ENCODE data around the gene ADAMTSL3. TPM values are rescaled to one million over a fixed set of nuclear protein-coding genes. Genes with fewer than 3 reads are reported as not detected.
"Not testable (repeated sequence)": the region's sequence is repeated elsewhere in the genome, so short reads cannot be mapped to it uniquely, and the experiment has no call there.

Gene ADAMTSL3
- total RNA-seq, 1 donor from 2014 or later = 13.2 TPM

- no peak for DNase-seq (ENCODE audit: low spot score in 2 of 2, unreplicated experiment in 2 of 2)
- Mint-ChIP-seq H3K36me3 (peaks cover 4% of the 10 kb centered on the region), H3K27ac (peak overlapping the region; percentile 35), H3K9me3 (peaks cover 11% of the 10 kb centered on the region), H3K4me3 (no peak overlapping the region), H3K4me1 (peaks cover 11% of the 10 kb centered on the region), H3K27me3 (ENCODE audit: low read depth) (peaks cover 18% of the 10 kb centered on the region)
- TF ChIP-seq CTCF (IDR thresholded peaks at IDR 0.05; ENCODE audit: unreplicated experiment) = no peak
Measured at GRCh38 chr15:83747050-83747717, 93.3 kb downstream of the ADAMTSL3 start.

GRCh38 chr15:83747718-83748110, 93.8 kb downstream of the ADAMTSL3 start:
- H3K27me3 Mint-ChIP-seq (ENCODE audit: low read depth) = peaks cover 18% of the 10 kb centered on the region
- no peak for TF ChIP-seq CTCF (IDR thresholded peaks at IDR 0.05; ENCODE audit: unreplicated experiment)
- H3K9me3 Mint-ChIP-seq = peaks cover 9% of the 10 kb centered on the region
- H3K27ac Mint-ChIP-seq = no peak overlapping the region
- H3K4me3 Mint-ChIP-seq = no peak overlapping the region
- DNase-seq (ENCODE audit: low spot score in 2 of 2, unreplicated experiment in 2 of 2) = no peak
- H3K4me1 Mint-ChIP-seq = peaks cover 11% of the 10 kb centered on the region
- H3K36me3 Mint-ChIP-seq = peaks cover 4% of the 10 kb centered on the region

- Mint-ChIP-seq H3K27me3 (ENCODE audit: low read depth) (peaks cover 17% of the 10 kb centered on the region), H3K36me3 (peaks cover 9% of the 10 kb centered on the region), H3K27ac (no peak overlapping the region), H3K4me3 (no peak overlapping the region), H3K9me3 (peaks cover 15% of the 10 kb centered on the region), H3K4me1 (peaks cover 13% of the 10 kb centered on the region)
- no peak for TF ChIP-seq CTCF (IDR thresholded peaks at IDR 0.05; ENCODE audit: unreplicated experiment)
- no peak for DNase-seq (ENCODE audit: low spot score in 2 of 2, unreplicated experiment in 2 of 2)
Measured at GRCh38 chr15:83753872-83754493, 100.1 kb downstream of the ADAMTSL3 start.

GRCh38 chr15:83757291-83757690, 103.4 kb downstream of the ADAMTSL3 start:
- Mint-ChIP-seq H3K4me1 (peaks cover 16% of the 10 kb centered on the region), H3K9me3 (peaks cover 27% of the 10 kb centered on the region), H3K36me3 (peaks cover 12% of the 10 kb centered on the region)
- not testable (repeated sequence) for H3K27ac Mint-ChIP-seq; H3K4me3 Mint-ChIP-seq; H3K27me3 Mint-ChIP-seq (ENCODE audit: low read depth); DNase-seq (ENCODE audit: low spot score in 2 of 2, unreplicated experiment in 2 of 2)

- Mint-ChIP-seq H3K27ac (no peak overlapping the region), H3K4me3 (no peak overlapping the region), H3K9me3 (peaks cover 20% of the 10 kb centered on the region), H3K27me3 (ENCODE audit: low read depth) (no peaks in the 10 kb centered on the region), H3K36me3 (peaks cover 8% of the 10 kb centered on the region), H3K4me1 (peaks cover 41% of the 10 kb centered on the region)
- DNase-seq (ENCODE audit: low spot score in 2 of 2, unreplicated experiment in 2 of 2) = no peak
- no peak for TF ChIP-seq CTCF (IDR thresholded peaks at IDR 0.05; ENCODE audit: unreplicated experiment)
Measured at GRCh38 chr15:83762367-83762766, 108.4 kb downstream of the ADAMTSL3 start.

- H3K36me3 Mint-ChIP-seq = peaks cover 4% of the 10 kb centered on the region
- H3K27me3 Mint-ChIP-seq (ENCODE audit: low read depth) = no peaks in the 10 kb centered on the region
- DNase-seq (ENCODE audit: low spot score in 2 of 2, unreplicated experiment in 2 of 2) = no peak
- peaks cover 13% of the 10 kb centered on the region for H3K9me3 Mint-ChIP-seq
- TF ChIP-seq CTCF (IDR thresholded peaks at IDR 0.05; ENCODE audit: unreplicated experiment) = no peak
- H3K4me3 Mint-ChIP-seq = no peak overlapping the region
- H3K27ac Mint-ChIP-seq = peak overlapping the region; percentile 81
- peaks cover 60% of the 10 kb centered on the region for H3K4me1 Mint-ChIP-seq
Measured at GRCh38 chr15:83764201-83764838, 110.4 kb downstream of the ADAMTSL3 start.
